ENCODE data around the gene CTNND2. TPM values are rescaled to one million over a fixed set of nuclear protein-coding genes. Genes with fewer than 3 reads are reported as not detected.

The CTNND2 gene
- total RNA-seq, 4 donors from 2014 or later, result 0.04 TPM; not detected in 3

DNA sequence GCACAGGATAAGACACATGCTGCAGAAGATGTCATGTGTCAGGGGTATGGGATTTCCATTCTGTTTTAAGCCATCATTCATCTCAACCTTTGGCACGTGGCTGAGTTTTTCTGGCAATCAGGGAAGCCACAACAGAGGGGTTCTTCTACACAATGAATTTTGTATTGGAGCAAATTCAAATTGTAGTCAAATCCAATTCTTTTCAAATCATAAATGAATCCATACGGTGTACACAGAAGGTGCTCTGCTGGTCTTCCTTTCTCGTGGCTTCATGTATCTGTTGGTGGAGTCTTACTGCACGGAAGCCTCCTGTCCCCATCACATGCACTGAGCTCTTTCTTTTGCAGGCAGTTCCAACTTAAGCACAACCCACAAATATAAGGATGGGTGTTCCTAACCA lies 706.5 kb downstream of the CTNND2 start:
- H3K4me3 ChIP-seq, result no peak overlapping the region
- TF ChIP-seq, protein P1, sequence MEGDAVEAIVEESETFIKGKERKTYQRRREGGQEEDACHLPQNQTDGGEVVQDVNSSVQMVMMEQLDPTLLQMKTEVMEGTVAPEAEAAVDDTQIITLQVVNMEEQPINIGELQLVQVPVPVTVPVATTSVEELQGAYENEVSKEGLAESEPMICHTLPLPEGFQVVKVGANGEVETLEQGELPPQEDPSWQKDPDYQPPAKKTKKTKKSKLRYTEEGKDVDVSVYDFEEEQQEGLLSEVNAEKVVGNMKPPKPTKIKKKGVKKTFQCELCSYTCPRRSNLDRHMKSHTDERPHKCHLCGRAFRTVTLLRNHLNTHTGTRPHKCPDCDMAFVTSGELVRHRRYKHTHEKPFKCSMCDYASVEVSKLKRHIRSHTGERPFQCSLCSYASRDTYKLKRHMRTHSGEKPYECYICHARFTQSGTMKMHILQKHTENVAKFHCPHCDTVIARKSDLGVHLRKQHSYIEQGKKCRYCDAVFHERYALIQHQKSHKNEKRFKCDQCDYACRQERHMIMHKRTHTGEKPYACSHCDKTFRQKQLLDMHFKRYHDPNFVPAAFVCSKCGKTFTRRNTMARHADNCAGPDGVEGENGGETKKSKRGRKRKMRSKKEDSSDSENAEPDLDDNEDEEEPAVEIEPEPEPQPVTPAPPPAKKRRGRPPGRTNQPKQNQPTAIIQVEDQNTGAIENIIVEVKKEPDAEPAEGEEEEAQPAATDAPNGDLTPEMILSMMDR (IDR thresholded peaks at IDR 0.05 in 4 of 5, conservative IDR thresholded peaks at IDR 0.05 in 1 of 5), result no peak
- TF ChIP-seq POLR2A (IDR thresholded peaks at IDR 0.05), result no peak
- DNase-seq (no peak), ATAC-seq (no peak)
- no peaks in the 10 kb centered on the region for H3K27me3 ChIP-seq
- H3K9me3 ChIP-seq, result no peaks in the 10 kb centered on the region
- in situ Hi-C loops (cut with MboI; ENCODE audit: low sequenced_read_pairs in 4 of 4), result no loop called here
- H3K27ac ChIP-seq, result no peak overlapping the region
- intact Hi-C loops (cut with DNase I; ENCODE audit: low total_unique reads), result no loop called here
- no peaks in the 10 kb centered on the region for H3K36me3 ChIP-seq
- H3K4me1 ChIP-seq, result no peaks in the 10 kb centered on the region

DNA sequence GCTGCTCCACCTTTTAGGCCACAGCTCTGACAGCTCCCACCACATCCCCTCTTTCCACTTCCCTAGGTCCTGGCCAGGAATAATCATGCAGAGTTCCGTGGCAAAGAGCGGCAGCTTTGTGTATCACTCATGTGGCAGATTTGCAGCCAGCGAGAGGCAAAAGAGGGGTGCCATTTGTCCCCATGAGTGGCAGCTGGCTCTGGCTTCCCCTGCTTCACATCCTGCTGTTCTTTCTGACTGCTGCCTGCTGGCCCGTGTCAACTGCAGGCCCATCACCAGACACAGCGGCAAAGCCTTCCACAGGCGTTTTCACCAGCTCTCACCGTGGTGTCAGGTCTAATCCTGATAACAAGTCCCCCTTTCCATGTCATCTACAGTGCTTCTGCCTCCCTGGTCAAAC lies 712.6 kb downstream of the CTNND2 start:
- in situ Hi-C loops (cut with MboI; ENCODE audit: low sequenced_read_pairs in 4 of 4) (no loop called here), intact Hi-C loops (cut with DNase I; ENCODE audit: low total_unique reads) (no loop called here)
- no peak overlapping the region for H3K27ac ChIP-seq
- H3K27me3 ChIP-seq, result no peaks in the 10 kb centered on the region
- H3K4me1 ChIP-seq, result no peaks in the 10 kb centered on the region
- H3K9me3 ChIP-seq, result no peaks in the 10 kb centered on the region
- no peaks in the 10 kb centered on the region for H3K36me3 ChIP-seq
- no peak overlapping the region for H3K4me3 ChIP-seq
- ATAC-seq (no peak), DNase-seq (no peak)
- TF ChIP-seq POLR2A (IDR thresholded peaks at IDR 0.05), result no peak
- TF ChIP-seq, protein P1 (IDR thresholded peaks at IDR 0.05 in 4 of 5, conservative IDR thresholded peaks at IDR 0.05 in 1 of 5), result no peak

DNA sequence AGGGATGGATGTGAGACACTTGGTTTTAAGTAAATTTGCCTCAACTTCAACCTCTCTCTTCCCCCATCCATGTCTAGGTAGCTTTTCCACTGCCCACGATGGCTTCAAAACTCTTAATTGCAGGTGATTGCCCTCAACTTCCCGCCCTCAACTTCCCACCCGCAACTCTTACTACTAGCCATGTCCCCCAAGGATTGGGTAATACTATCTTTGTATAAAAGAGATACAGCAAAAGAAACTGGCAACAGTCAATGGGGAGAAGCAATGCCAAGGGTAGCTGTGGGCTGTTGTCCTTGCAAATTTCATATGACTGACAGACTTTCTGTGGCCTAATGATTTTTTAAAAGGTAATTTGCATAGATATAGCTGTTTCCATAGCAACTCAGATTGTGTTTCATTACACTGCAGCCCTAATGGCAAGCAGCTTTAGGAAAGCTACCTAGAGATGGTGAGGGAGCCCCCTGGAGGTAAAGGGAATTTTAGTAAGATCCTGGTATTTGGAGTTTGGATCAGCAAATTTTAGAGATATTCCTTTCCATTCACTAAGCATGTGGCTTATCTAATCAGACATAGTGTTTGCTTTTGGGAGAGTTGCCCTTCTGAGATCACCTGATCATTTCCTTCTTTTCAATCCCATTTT lies 721.7 kb downstream of the CTNND2 start:
- H3K4me3 ChIP-seq, result no peak overlapping the region
- no peak overlapping the region for H3K27ac ChIP-seq
- no peak for ATAC-seq
- no peaks in the 10 kb centered on the region for H3K4me1 ChIP-seq
- H3K27me3 ChIP-seq, result no peaks in the 10 kb centered on the region
- TF ChIP-seq, protein P1 (IDR thresholded peaks at IDR 0.05 in 4 of 5, conservative IDR thresholded peaks at IDR 0.05 in 1 of 5), result no peak
- no peak for TF ChIP-seq POLR2A (IDR thresholded peaks at IDR 0.05)
- in situ Hi-C loops (cut with MboI; ENCODE audit: low sequenced_read_pairs in 4 of 4) (no loop called here), intact Hi-C loops (cut with DNase I; ENCODE audit: low total_unique reads) (loop anchor here (2.0 kb wide), 1 partner anchor 64 kb away; no protein-coding TSS in a partner anchor)
- H3K36me3 ChIP-seq, result no peaks in the 10 kb centered on the region
- DNase-seq, result no peak
- H3K9me3 ChIP-seq, result no peaks in the 10 kb centered on the region

DNA sequence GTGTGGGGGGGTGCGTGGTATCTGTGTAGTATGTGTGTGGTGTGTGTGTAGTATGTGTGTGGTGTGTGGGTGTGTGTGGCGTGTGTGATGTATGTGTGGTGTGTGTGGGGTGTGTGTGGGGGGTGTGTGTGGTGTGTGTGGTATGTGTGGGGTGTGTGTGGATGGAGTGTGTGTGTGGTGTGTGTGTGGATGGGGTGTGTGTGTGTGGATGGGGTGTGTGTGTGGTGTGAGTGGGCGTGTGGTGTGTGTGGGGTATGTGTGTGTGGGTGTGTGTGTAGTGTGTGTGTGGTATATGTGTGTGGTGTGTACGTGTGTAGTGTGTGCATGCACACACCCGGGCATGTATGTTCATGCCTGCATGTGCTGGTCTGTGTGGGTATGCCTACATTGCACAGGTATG lies 722.3 kb downstream of the CTNND2 start:
- Histone ChIP-seq H3K27ac (no peak overlapping the region), H3K4me1 (no peaks in the 10 kb centered on the region), H3K36me3 (no peaks in the 10 kb centered on the region), H3K9me3 (no peaks in the 10 kb centered on the region), H3K27me3 (no peaks in the 10 kb centered on the region), H3K4me3 (no peak overlapping the region)
- intact Hi-C loops (cut with DNase I; ENCODE audit: low total_unique reads) (loop anchor here (2.0 kb wide), 1 partner anchor 65 kb away; no protein-coding TSS in a partner anchor), in situ Hi-C loops (cut with MboI; ENCODE audit: low sequenced_read_pairs in 4 of 4) (no loop called here)
- ATAC-seq (no peak), DNase-seq (no peak)
- TF ChIP-seq, protein P1 (IDR thresholded peaks at IDR 0.05 in 4 of 5, conservative IDR thresholded peaks at IDR 0.05 in 1 of 5), result no peak
- no peak for TF ChIP-seq POLR2A (IDR thresholded peaks at IDR 0.05)

DNA sequence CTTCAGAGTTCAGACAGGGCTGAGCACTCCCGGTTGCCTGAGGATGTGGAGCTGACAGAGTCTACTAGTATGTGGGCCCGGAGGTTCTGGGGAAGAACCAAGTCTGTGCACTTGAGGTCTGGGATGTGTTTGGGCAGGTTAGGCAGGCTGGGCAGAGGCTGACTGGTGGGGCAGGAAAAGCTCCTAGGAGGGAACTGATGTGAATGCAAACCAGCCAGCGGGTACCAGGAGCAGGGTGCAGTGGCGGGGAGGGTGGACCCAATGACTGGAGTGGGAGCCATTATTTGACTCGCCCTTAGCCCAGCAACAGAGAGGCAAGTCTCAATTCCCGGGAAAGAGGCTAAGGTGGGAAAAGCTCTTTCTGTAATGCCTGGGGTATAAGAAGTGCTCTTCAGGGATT lies 723.4 kb downstream of the CTNND2 start:
- Histone ChIP-seq H3K27me3 (no peaks in the 10 kb centered on the region), H3K4me3 (no peak overlapping the region), H3K27ac (no peak overlapping the region), H3K4me1 (no peaks in the 10 kb centered on the region), H3K36me3 (no peaks in the 10 kb centered on the region), H3K9me3 (no peaks in the 10 kb centered on the region)
- no peak for ATAC-seq
- in situ Hi-C loops (cut with MboI; ENCODE audit: low sequenced_read_pairs in 4 of 4) (no loop called here), intact Hi-C loops (cut with DNase I; ENCODE audit: low total_unique reads) (no loop called here)
- DNase-seq, result no peak
- TF ChIP-seq POLR2A (IDR thresholded peaks at IDR 0.05), result no peak
- TF ChIP-seq, protein P1 (IDR thresholded peaks at IDR 0.05 in 4 of 5, conservative IDR thresholded peaks at IDR 0.05 in 1 of 5), result no peak
